Measurements from ENCODE around the gene SF3A1. TPM values are rescaled to one million over a fixed set of nuclear protein-coding genes. Genes with fewer than 3 reads are reported as not detected.

The SF3A1 gene
- total RNA-seq, 4 donors from 2014 or later, result 90.4 to 182 (median 160) TPM

DNA sequence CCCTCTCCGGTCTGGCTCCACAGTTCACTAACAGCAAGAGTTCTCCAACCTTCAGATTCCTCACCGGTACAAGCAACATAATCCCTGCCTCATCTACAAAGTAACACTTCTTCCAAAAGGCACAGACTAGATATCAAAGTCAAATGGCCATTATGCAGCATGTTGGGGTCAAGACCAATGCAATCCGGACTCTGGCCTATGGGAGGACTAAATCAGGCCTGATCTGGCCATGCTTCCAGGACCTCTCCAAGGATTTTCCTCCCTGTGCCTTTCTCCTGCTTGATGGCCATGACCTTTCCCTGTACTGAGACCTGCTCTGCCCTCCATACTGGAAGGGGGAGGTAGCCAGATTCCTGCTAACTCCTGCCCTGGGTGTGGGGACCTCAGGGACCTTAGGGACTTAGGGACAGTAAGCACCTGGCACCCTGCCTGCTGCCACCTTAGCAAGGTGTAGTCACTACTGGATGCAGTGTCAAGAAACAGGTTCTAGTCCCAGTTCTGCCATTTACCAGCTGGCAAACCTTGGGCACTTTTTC is 36.6 kb downstream of the SF3A1 start:
- Histone ChIP-seq H3K27ac (no peak overlapping the region), H3K27me3 (no peaks in the 10 kb centered on the region), H3K4me3 (no peak overlapping the region), H3K9me3 (no peaks in the 10 kb centered on the region), H3K36me3 (no peaks in the 10 kb centered on the region), H3K4me1 (peaks cover 0 to 36% (median 21%) of the 10 kb centered on the region in 4 donors)
- no peak for DNase-seq
- TF ChIP-seq POLR2A (IDR thresholded peaks at IDR 0.05), result no peak
- no peak for TF ChIP-seq CTCF (IDR thresholded peaks at IDR 0.05)

- Histone ChIP-seq H3K4me3 (no peak overlapping the region), H3K9me3 (no peaks in the 10 kb centered on the region), H3K27me3 (no peaks in the 10 kb centered on the region), H3K27ac (no peak overlapping the region), H3K36me3 (no peaks in the 10 kb centered on the region), H3K4me1 (peaks cover 0 to 34% (median 20%) of the 10 kb centered on the region in 4 donors)
- TF ChIP-seq POLR2A (IDR thresholded peaks at IDR 0.05) (no peak), CTCF (IDR thresholded peaks at IDR 0.05) (no peak)
- DNase-seq, result no peak
These were observed 37.8 kb downstream of the SF3A1 start for GRCh38 chr22:30318799-30319419.

DNA sequence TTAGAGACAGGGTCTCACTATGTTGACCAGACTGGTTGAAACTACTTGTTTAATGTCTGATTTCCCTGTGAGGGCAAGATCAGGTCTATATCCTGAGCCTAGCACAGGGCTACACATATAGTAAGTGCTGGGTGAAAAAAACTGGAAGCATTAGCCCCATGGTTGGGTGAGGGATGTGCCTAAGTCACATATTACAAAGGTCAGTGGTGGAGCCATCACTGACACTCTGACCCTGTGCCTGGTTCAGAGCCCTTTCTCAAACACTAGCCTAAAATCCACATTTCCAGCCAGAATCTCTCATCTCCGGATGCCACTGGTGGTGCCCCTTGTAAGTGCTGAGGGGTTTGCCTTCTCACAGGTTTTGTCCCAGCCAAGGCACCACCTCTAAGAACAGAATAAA is 38.9 kb downstream of the SF3A1 start:
- no peaks in the 10 kb centered on the region for H3K27me3 ChIP-seq
- no peak overlapping the region for H3K4me3 ChIP-seq
- peak overlapping the region in 2 of 4 donors; percentile 9 to 25 for H3K27ac ChIP-seq
- no peaks in the 10 kb centered on the region for H3K9me3 ChIP-seq
- no peak for TF ChIP-seq CTCF (IDR thresholded peaks at IDR 0.05)
- no peak for TF ChIP-seq POLR2A (IDR thresholded peaks at IDR 0.05)
- no peak for DNase-seq
- H3K4me1 ChIP-seq, result peaks cover 2 to 32% (median 23%) of the 10 kb centered on the region in 4 donors
- H3K36me3 ChIP-seq, result no peaks in the 10 kb centered on the region

DNA sequence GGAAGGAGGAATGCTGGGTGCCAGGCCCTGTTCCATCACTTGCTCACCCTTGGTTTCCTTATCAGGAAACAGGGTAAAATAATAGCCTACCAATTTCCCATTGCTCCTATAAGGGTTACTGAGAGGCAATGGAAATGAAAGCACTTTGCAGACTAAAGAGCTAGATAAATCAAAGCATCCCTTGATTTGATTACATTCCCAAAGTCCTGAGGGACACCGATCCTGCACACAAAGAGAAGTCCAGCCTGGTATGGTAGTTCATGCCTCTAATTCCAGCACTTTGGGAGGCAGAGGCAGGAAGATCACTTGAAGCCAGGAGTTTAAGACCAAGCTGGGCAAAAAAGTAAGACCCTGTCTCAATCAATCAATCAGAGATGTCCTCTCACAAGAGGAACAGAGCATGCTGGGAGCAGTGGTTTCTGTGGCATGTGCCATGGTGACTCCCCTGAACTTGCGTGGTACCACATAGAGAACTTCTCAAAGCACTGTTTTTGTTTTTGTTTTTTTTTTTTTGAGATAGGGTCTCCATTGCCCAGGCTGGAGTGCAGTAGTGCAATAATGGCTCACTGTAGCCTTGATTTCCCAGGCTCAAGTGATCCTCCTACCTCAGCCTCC is 40.6 kb downstream of the SF3A1 start:
- Histone ChIP-seq H3K27me3 (no peaks in the 10 kb centered on the region), H3K27ac (no peak overlapping the region), H3K36me3 (no peaks in the 10 kb centered on the region), H3K4me3 (no peak overlapping the region), H3K9me3 (no peaks in the 10 kb centered on the region), H3K4me1 (peaks cover 9 to 47% (median 36%) of the 10 kb centered on the region in 4 donors)
- no peak for DNase-seq
- TF ChIP-seq POLR2A (IDR thresholded peaks at IDR 0.05), result no peak
- no peak for TF ChIP-seq CTCF (IDR thresholded peaks at IDR 0.05)

- Histone ChIP-seq H3K4me3 (no peak overlapping the region), H3K36me3 (no peaks in the 10 kb centered on the region), H3K9me3 (no peaks in the 10 kb centered on the region), H3K27ac (peak overlapping the region in 1 of 4 donors; percentile 51), H3K4me1 (peaks cover 10 to 58% (median 42%) of the 10 kb centered on the region in 4 donors), H3K27me3 (no peaks in the 10 kb centered on the region)
- no peak for DNase-seq
- TF ChIP-seq POLR2A (IDR thresholded peaks at IDR 0.05), result no peak
- TF ChIP-seq CTCF (IDR thresholded peaks at IDR 0.05), result no peak
These were observed 41.8 kb downstream of the SF3A1 start for GRCh38 chr22:30314915-30315314.

Measured in Peyer's patch (tissue), 4 donors.